Loucy (cell line): Measurements from ENCODE around the gene FAM222B.

Source experiments
- H2AFZ ChIP-seq: fragments of 200-600 bp; sonication (generic); 2 replicates; pipeline ENCODE4 v1.6.0; 2016; ENCODE audit warnings: antibody characterized with exemption, mild to moderate bottlenecking, low read length, moderate library complexity
- H3F3A ChIP-seq: fragments of 200-600 bp; 2 replicates; pipeline ENCODE4 v1.6.0; 2016; ENCODE audit warnings: antibody characterized with exemption, low read depth, mild to moderate bottlenecking
- H3K27me3 ChIP-seq: fragments of 200-600 bp; sonication (generic); 2 replicates; pipeline ENCODE4 v1.6.1; 2014; ENCODE audit warnings: low read length, mild to moderate bottlenecking; ENCODE audit not compliant: insufficient read depth, poor library complexity, severe bottlenecking
- H3K36me3 ChIP-seq: fragments of 200-600 bp; sonication (generic); 2 replicates; pipeline ENCODE4 v1.6.1; 2016; ENCODE audit warnings: low read length; ENCODE audit not compliant: insufficient read depth
- H3K4me1 ChIP-seq: fragments of 200-600 bp; sonication (generic); 2 replicates; pipeline ENCODE4 v1.5.1; 2014; ENCODE audit warnings: low read length, mild to moderate bottlenecking; ENCODE audit not compliant: insufficient read depth, poor library complexity, severe bottlenecking
- H3K4me2 ChIP-seq: fragments of 200-600 bp; sonication (generic); 2 replicates; pipeline ENCODE4 v1.6.0; 2014; ENCODE audit warnings: antibody characterized with exemption, low read length, low read depth, mild to moderate bottlenecking; ENCODE audit not compliant: poor library complexity, severe bottlenecking
- H3K4me3 ChIP-seq: fragments of 200-600 bp; sonication (generic); 2 replicates; pipeline ENCODE4 v1.5.1; 2014; ENCODE audit warnings: low read length, mild to moderate bottlenecking, mixed read lengths; ENCODE audit not compliant: poor library complexity, severe bottlenecking
- H3K79me2 ChIP-seq: fragments of 200-600 bp; sonication (generic); 2 replicates; pipeline ENCODE4 v1.6.1; 2014; ENCODE audit warnings: low read length; ENCODE audit not compliant: insufficient read depth
- H3K9ac ChIP-seq: fragments of 200-600 bp; sonication (generic); 2 replicates; pipeline ENCODE4 v1.6.0; 2014; ENCODE audit warnings: mild to moderate bottlenecking, low read depth, low read length, moderate library complexity; ENCODE audit not compliant: poor library complexity, severe bottlenecking
- H3K9me2 ChIP-seq: fragments of 200-600 bp; sonication (generic); replicated peaks from 2 replicates; pipeline ENCODE4 v1.6.1; 2016; ENCODE audit warnings: low read depth, low read length, mixed read lengths
- H3K9me3 ChIP-seq: fragments of 200-600 bp; sonication (generic); 2 replicates; pipeline ENCODE4 v1.6.1; 2014; ENCODE audit warnings: mild to moderate bottlenecking, antibody characterized with exemption, low read length, low read depth; ENCODE audit not compliant: insufficient read depth
- H4K20me1 ChIP-seq: fragments of 200-600 bp; sonication (generic); 2 replicates; pipeline ENCODE4 v1.6.0; 2014; ENCODE audit warnings: antibody characterized with exemption, low read length, mild to moderate bottlenecking; ENCODE audit not compliant: insufficient read depth, poor library complexity, severe bottlenecking
- EZH2phosphoT487 ChIP-seq: fragments of 200-600 bp; IDR thresholded peaks from 2 replicates; pipeline ENCODE4 v1.6.1; 2018; ENCODE audit warnings: antibody characterized with exemption, mild to moderate bottlenecking, moderate library complexity, borderline replicate concordance
- TF ChIP-seq, protein P1 (sequence below): fragments of 200-600 bp; sonication (generic); conservative IDR thresholded peaks from 2 replicates; pipeline ENCODE4 v1.5.1; 2014; ENCODE audit warnings: mild to moderate bottlenecking, antibody characterized with exemption, low read length

Gene FAM222B

DNA sequence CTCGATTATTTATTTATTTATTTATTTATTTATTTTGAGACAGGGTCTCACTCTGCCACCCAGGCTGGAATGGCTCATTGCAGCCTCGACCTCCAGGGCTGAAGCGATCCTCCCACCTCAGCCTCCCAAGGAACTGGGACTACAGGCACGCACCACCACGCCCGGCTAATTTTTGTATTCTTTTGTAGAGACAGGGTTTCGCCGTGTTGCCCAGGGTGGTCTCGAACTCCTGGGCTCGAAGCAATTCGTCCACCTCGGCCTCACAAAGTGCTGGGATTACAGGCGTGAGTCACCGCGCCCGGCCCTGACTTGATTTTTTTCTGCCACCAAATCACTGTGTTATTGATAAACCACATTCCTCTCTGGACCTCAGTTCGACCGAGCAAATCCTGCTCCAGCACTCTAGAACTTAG, 123.6 kb downstream of the FAM222B start:
- peaks cover 12% of the 10 kb centered on the region; the same call in 1 of the 2 replicates for H3F3A ChIP-seq
- H2AFZ ChIP-seq: peak overlapping the region; percentile 85
- TF ChIP-seq, protein P1, sequence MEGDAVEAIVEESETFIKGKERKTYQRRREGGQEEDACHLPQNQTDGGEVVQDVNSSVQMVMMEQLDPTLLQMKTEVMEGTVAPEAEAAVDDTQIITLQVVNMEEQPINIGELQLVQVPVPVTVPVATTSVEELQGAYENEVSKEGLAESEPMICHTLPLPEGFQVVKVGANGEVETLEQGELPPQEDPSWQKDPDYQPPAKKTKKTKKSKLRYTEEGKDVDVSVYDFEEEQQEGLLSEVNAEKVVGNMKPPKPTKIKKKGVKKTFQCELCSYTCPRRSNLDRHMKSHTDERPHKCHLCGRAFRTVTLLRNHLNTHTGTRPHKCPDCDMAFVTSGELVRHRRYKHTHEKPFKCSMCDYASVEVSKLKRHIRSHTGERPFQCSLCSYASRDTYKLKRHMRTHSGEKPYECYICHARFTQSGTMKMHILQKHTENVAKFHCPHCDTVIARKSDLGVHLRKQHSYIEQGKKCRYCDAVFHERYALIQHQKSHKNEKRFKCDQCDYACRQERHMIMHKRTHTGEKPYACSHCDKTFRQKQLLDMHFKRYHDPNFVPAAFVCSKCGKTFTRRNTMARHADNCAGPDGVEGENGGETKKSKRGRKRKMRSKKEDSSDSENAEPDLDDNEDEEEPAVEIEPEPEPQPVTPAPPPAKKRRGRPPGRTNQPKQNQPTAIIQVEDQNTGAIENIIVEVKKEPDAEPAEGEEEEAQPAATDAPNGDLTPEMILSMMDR: no peak
- no peak for TF ChIP-seq EZH2phosphoT487
- H3K4me3 ChIP-seq: peak overlapping the region; percentile 98
- peaks cover 36% of the 10 kb centered on the region for H4K20me1 ChIP-seq
- H3K79me2 ChIP-seq: peaks cover 39% of the 10 kb centered on the region
- peak overlapping the region; percentile 73 for H3K4me2 ChIP-seq
- peaks cover 6% of the 10 kb centered on the region for H3K27me3 ChIP-seq
- H3K9ac ChIP-seq: peak overlapping the region; percentile 99
- H3K36me3 ChIP-seq: peaks cover 32% of the 10 kb centered on the region; the same call in 1 of the 2 replicates
- H3K4me1 ChIP-seq: peaks cover 22% of the 10 kb centered on the region
- no peaks in the 10 kb centered on the region for H3K9me3 ChIP-seq
- H3K9me2 ChIP-seq: no peaks in the 10 kb centered on the region

DNA sequence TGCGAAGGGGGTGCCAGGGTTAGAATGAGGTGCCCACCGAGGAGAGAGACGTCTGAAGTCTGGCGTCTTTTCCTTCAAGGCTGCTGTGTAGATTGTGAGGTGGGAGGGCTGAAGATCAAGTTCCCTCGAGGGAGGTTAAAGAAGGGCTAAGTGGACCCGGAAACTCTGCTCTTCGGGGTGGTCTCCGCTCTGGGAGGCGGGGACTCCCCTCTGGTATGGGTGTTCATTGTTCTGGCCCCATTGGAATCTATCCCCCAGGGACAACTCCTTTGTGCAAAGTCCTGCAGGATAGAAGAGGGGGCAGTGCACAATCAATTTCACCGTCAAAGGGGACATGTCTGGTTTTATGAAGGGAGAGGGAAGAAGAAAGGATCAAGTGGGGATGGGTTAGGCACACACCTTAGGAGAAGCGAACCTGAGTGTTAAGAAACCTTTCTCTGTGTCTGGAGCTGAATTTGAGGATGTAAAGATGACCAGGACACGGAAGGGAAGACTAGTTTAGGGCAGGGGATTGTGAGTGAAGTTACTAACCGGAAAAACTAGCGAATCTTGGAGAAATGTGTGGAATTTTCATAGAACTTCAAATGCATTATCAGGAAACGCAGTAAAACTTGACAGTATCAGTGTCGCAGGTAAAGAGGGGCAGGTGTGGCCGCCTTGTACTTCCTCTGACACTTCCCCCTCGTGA, 124.1 kb downstream of the FAM222B start:
- peaks cover 22% of the 10 kb centered on the region for H3K4me1 ChIP-seq
- TF ChIP-seq, protein P1: no peak
- TF ChIP-seq EZH2phosphoT487: no peak
- peaks cover 37% of the 10 kb centered on the region for H3K79me2 ChIP-seq
- H3K4me2 ChIP-seq: peak overlapping the region; percentile 73
- H3F3A ChIP-seq: peaks cover 7% of the 10 kb centered on the region; the same call in 1 of the 2 replicates
- H3K9me3 ChIP-seq: no peaks in the 10 kb centered on the region
- no peak overlapping the region for H3K4me3 ChIP-seq
- H4K20me1 ChIP-seq: peaks cover 35% of the 10 kb centered on the region
- H3K27me3 ChIP-seq: peaks cover 6% of the 10 kb centered on the region
- H3K9ac ChIP-seq: no peak overlapping the region
- H3K36me3 ChIP-seq: peaks cover 28% of the 10 kb centered on the region; the same call in 1 of the 2 replicates
- H2AFZ ChIP-seq: no peak overlapping the region
- no peaks in the 10 kb centered on the region for H3K9me2 ChIP-seq

DNA sequence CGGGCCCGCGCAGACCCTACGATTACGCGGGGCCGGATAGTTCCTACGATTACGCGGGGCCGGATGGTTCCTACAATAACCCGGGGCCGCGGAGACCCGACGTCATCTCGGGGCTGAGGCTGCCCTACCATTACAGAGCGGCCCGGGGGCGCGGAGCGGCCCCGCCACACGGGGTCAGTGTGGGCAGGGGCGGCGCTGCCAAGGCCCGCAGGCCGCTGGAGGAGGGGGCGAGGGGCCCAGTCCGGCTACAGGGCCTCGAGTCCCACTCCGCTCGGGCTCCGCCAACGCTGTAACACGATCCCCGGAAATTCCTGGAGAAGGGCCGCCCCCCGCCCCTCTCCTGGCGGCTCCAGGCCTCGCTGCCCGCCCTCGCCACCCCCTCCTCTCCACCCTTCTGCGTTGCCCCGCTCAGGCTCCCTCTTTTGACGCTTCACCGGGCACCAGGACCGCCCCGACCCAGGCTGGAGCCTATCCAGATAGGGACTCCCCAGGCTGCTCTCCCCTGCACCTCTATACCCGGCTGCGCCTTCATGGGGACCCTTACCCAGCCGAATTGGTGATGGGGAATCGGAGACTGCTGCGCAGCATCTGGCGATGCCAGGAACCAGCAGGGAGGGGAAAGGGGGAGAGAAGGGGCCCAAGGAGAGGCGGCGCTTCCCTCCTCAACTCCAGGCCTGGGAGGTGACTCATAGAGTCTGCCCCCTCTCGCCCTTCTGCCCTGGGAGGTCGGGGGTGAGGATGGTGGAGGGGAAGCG, 124.8 kb downstream of the FAM222B start, which contains the start of gene RAB34:
Gene RAB34 (minus strand): TSS at position 291 of the 755 bp plus-strand sequence. CDS start 602 bp downstream, outside the sequence.
- Histone ChIP-seq H2AFZ (no peak within 1 kb of the TSS), H3K4me2 (no peak within 1 kb of the TSS), H3K4me3 (no peak within 1 kb of the TSS), H3F3A (no peaks in the 10 kb centered on the region), H3K9ac (no peak within 1 kb of the TSS), H3K4me1 (peaks cover 21% of the 10 kb centered on the region), H3K9me3 (no peaks in the 10 kb centered on the region), H4K20me1 (peaks cover 28% of the 10 kb centered on the region), H3K79me2 (peaks cover 30% of the 10 kb centered on the region), H3K27me3 (peaks cover 6% of the 10 kb centered on the region), H3K36me3 (peaks cover 21% of the 10 kb centered on the region; the same call in 1 of the 2 replicates), H3K9me2 (no peaks in the 10 kb centered on the region)
- TF ChIP-seq, protein P1: no peak
- TF ChIP-seq EZH2phosphoT487: no peak
